Measurements from ENCODE around the gene VEGFD. TPM values are rescaled to one million over a fixed set of nuclear protein-coding genes. Genes with fewer than 3 reads are reported as not detected.

The VEGFD gene
- total RNA-seq, 1 experiment from 2014 or later: 0.14 TPM

DNA sequence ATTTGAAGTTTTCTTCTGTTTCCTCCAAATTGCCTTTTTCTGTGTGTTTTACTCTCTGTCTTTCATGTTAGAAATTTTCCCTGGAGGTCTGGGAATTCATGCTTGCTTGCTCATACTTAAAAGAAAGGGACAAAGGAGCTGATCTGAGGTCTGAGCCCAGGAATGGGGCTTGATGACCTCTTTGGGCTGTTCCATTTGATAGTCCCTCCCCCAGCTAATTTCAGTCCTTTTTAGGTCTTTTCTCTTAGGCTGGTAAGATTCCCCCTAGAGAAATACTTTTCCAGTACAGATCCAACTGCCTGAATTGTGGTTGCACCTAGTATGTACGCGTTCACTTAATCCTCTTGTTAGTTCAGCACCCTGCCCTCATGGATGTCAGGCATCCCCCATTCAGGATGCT, 43.3 kb downstream of the VEGFD start:
- Histone ChIP-seq H3K36me3 (no peaks in the 10 kb centered on the region), H3K27me3 (no peaks in the 10 kb centered on the region), H3K9me3 (replicated peaks) (no peaks in the 10 kb centered on the region), H3K4me1 (no peaks in the 10 kb centered on the region), H3K27ac (no peak overlapping the region), H3K4me3 (no peak overlapping the region)
- DNase-seq: no peak

DNA sequence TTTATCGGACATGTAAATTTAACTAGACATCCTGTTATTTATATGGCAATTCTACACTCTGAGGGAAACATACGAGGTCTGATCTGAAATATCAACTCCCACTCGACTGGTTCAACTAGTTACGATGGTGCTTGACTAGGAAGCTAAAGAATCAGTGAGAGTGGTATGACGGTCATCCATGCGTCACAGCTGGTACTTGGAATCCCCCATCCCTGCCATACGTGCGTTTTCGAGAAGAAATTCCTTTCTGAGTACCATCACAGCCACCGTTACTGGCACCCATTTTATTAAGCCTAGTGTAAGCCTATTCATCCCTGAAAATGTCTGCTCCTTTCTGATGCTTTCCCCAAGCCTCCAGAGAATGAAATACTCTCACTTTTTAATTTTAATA, 48.2 kb downstream of the VEGFD start:
- DNase-seq: peak; percentile 30 to 53
- Histone ChIP-seq H3K36me3 (peaks cover 9% of the 10 kb centered on the region; the same call in 1 of the 2 replicates), H3K4me3 (peak overlapping the region; percentile 97), H3K9me3 (replicated peaks) (no peaks in the 10 kb centered on the region), H3K27me3 (no peaks in the 10 kb centered on the region), H3K27ac (no peak overlapping the region; the same call in 1 of the 2 replicates), H3K4me1 (no peaks in the 10 kb centered on the region)

DNA sequence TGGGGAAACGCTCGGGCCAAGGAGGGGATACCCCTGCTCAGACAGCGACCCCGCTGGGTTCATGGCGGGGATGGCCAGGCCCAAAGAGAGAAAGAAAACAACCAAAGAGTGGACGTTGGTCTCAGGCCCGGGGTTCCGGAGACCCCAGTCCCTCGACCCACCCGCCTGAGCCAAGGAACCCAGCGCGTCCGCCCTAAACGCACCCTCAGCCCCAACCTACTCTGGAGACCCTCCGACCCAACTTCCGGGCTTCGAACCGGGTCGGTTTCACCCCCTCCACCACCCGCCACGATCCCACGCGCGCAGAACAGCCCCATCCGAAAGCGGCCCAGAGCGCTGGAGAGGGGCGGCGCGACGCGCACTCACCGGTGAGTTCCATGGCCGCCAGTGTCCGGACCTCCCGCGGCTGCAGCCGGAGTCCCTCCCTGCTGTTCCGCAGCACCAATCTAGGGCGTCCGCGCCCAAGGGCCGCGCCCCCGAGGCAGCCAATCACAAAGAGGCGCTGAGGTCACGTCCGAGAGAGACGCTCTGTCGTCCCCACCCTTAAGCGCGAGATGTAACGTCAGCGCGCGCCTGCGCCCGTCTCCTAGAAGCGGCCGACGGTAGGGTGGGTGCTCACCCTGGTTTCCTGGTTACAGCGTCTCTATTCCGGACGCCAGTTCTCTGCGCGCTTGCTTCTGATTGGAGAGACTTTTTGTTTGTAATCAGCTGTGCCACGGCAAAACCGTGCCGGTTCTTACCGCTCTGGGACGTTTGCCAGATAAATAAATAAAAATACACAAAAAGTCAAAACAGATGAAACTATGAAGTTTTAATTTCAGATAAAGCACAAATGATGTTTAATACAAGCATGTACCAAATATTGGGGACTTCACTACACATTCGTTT, 48.8 kb downstream of the VEGFD start, which contains the start of gene PIGA:
Gene PIGA (minus strand): TSS at position 389 of the 888 bp plus-strand sequence. CDS start 3,593 bp downstream, outside the sequence.
- peak; percentile 97 to 98 for DNase-seq
- Histone ChIP-seq H3K4me1 (no peaks in the 10 kb centered on the region), H3K27me3 (no peaks in the 10 kb centered on the region), H3K36me3 (peaks cover 13% of the 10 kb centered on the region; the same call in 1 of the 2 replicates), H3K4me3 (peak within 1 kb of the TSS; percentile 97), H3K9me3 (replicated peaks) (no peaks in the 10 kb centered on the region), H3K27ac (peak within 1 kb of the TSS; percentile 72)

DNA sequence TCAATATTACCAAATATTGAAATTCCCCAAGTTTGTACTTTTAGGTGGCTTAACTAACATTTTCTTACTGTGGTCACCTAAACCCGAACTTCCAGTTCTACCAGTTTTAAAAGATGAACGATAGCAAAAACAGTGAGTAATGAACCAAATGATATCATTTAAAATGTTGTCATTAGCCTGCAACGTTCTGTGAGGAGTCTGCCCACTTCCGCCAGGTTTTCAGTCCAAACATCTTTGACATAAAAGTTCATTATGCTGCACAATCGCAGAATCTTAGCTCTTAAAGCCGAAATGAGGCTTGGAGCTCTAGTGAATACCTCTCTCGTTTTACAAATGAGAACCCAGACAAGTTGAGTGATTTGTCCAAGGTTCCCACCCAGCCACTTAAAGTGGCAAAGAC, 49.7 kb downstream of the VEGFD start:
- no peaks in the 10 kb centered on the region for H3K9me3 ChIP-seq (replicated peaks)
- H3K27me3 ChIP-seq: no peaks in the 10 kb centered on the region
- H3K4me3 ChIP-seq: peak overlapping the region; percentile 97
- peaks cover 13% of the 10 kb centered on the region for H3K36me3 ChIP-seq
- peak overlapping the region; percentile 72 for H3K27ac ChIP-seq
- H3K4me1 ChIP-seq: no peaks in the 10 kb centered on the region
- DNase-seq: no peak

DNA sequence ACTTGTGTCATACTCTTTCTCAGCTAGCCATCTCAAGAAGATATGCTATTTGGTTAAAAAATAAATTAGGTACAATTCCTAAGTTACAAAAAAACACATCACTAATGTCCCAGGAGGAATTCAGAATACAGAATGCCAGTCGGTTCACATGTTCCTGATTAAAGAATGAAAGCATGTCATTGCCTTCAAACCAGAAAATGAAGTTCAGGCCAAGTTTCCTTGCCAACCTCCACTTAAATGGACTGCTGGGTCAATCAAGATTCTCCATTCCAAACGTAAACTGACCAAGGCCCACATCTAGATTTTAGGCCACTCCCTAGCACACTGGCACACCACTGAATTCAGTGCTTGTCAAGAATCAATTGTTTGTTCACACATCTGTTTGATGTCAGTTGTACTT, 55.4 kb downstream of the VEGFD start:
- DNase-seq: no peak
- peaks cover 38% of the 10 kb centered on the region for H3K36me3 ChIP-seq

DNA sequence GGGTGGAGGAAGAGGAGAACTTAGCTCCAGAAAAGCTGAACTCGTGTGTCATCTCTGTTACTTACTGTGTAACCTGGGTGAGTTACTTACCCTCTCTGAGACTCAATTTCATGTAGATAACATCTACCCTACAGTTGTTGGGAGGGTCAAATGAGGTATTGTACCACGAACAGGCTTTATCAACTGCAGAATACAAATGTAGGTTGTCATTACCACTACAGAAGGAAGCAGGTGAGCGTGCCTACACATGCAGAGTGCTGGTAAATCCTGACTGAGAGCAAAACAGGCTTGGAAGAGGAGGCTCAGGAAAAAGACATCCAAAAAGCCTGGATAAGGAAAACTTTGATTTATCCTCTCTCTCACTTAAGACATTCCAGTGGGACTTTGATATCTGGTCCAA, 56.1 kb downstream of the VEGFD start:
- peaks cover 43% of the 10 kb centered on the region for H3K36me3 ChIP-seq

More for the DNA sequence above, 55.4 kb downstream of the VEGFD start:
- no peaks in the 10 kb centered on the region for H3K4me1 ChIP-seq
- no peak overlapping the region for H3K27ac ChIP-seq
- no peaks in the 10 kb centered on the region for H3K9me3 ChIP-seq (replicated peaks)
- no peaks in the 10 kb centered on the region for H3K27me3 ChIP-seq
- no peak overlapping the region for H3K4me3 ChIP-seq

DNA sequence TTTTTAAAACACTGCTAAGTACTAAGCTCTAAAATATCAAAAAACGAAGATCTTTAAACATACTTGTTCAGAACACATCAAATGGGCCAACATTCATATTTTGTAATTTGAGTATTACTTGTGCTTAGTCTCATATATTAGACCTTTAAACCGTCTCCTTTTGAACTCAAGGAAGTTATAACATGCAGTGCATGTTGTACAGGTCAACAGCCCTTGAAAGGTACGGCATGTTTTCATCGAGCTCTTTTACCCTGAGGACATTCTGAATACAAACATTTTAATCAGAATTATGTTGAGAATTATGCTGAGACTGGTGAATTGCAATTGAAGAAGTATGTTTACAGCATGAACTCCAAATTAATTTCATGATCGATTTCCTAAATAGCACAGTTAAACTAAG, 61.7 kb downstream of the VEGFD start:
- no peaks in the 10 kb centered on the region for H3K4me1 ChIP-seq

More for the DNA sequence above, 56.1 kb downstream of the VEGFD start:
- Histone ChIP-seq H3K4me1 (no peaks in the 10 kb centered on the region), H3K4me3 (no peak overlapping the region), H3K27ac (no peak overlapping the region), H3K9me3 (replicated peaks) (no peaks in the 10 kb centered on the region), H3K27me3 (no peaks in the 10 kb centered on the region)
- DNase-seq: no peak

DNA sequence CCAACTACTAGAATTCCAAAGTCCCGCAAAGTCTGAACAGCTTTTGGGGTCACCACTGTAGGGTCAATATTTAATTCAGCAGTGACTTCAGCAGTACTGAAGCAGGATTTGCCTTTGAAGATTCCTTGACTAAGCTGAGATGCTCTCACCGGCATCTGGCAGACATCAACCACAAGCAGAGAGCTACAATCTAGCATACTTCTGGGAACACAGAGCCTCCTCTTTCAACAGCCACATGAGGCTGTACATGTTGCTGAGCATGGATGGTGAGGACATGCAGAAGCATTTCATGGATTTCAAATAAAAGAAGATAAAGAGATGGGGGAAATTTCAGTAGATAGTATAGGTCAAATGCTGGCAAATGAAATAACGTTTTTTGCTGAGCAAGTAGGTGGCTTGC, 62.1 kb downstream of the VEGFD start:
- no peak for DNase-seq
- no peaks in the 10 kb centered on the region for H3K27me3 ChIP-seq
- no peaks in the 10 kb centered on the region for H3K9me3 ChIP-seq (replicated peaks)
- H3K36me3 ChIP-seq: peaks cover 40% of the 10 kb centered on the region
- no peak overlapping the region for H3K27ac ChIP-seq
- H3K4me1 ChIP-seq: no peaks in the 10 kb centered on the region
- H3K4me3 ChIP-seq: no peak overlapping the region

More for the DNA sequence above, 61.7 kb downstream of the VEGFD start:
- Histone ChIP-seq H3K27me3 (no peaks in the 10 kb centered on the region), H3K36me3 (peaks cover 42% of the 10 kb centered on the region), H3K9me3 (replicated peaks) (no peaks in the 10 kb centered on the region), H3K4me3 (no peak overlapping the region), H3K27ac (no peak overlapping the region)
- DNase-seq: no peak

DNA sequence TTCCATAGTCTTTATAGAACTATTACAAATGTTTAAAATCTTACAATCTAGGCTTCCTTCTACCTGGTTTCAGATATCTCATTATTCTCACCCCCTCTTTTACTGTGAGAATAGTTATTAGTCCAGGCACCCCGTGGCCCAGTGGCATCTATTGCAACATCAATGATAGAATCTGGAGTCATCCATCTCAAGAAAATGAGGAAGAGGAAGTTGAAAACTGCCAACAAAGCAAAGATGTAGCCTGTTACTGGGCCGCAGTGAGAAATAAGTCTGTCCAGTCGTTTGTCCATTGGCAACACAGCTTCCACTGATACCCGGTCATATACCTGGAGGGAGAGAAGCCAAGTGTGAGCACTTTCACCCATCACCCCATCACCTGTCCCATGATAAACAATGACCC, 62.8 kb downstream of the VEGFD start:
- Histone ChIP-seq H3K36me3 (peaks cover 40% of the 10 kb centered on the region), H3K27ac (no peak overlapping the region), H3K4me1 (no peaks in the 10 kb centered on the region), H3K9me3 (replicated peaks) (no peaks in the 10 kb centered on the region), H3K4me3 (no peak overlapping the region), H3K27me3 (no peaks in the 10 kb centered on the region)
- no peak for DNase-seq

DNA sequence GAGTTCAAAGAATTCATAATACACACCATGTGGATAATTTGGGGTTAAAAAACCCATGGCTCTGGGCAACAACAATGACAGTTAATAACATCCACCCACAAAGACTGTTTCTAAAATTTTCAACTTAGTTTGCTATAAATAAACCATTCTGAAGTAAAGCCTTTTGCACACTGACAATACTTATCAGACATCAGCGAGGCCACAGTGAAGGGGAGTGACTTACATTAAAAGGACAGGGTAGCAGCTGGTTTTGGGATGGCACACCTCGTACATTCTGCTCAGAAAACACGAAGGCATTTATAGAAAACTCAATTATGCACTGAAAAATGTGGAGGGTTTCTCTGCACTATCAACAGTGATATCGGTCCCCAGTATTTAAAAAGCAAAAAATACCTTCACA, 63.9 kb downstream of the VEGFD start:
- no peaks in the 10 kb centered on the region for H3K4me1 ChIP-seq
- no peak for DNase-seq
- peaks cover 36% of the 10 kb centered on the region for H3K36me3 ChIP-seq
- H3K4me3 ChIP-seq: no peak overlapping the region
- H3K27me3 ChIP-seq: no peaks in the 10 kb centered on the region
- no peak overlapping the region for H3K27ac ChIP-seq
- no peaks in the 10 kb centered on the region for H3K9me3 ChIP-seq (replicated peaks)

DNA sequence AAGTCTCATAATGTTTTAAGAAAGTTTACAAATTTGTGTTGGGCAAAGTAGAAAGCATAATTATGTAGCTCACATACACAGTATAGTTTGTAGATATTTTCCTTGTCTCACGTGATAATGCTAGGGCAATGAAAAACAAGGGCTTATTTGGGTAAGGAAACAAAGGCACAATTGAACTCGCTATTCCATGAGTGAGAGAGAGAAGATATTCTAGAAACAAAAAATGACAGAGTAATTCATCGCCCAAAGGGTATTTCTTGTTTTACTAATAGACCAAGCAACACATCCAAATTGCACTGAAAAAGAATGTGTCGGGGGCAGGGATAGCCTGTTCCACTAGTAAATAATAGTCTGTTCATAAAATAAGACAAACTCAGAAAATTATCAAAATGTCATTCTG, 65.1 kb downstream of the VEGFD start:
- no peak for DNase-seq
- no peak overlapping the region for H3K4me3 ChIP-seq
- no peaks in the 10 kb centered on the region for H3K27me3 ChIP-seq
- no peaks in the 10 kb centered on the region for H3K9me3 ChIP-seq (replicated peaks)
- peaks cover 27% of the 10 kb centered on the region for H3K36me3 ChIP-seq
- H3K27ac ChIP-seq: no peak overlapping the region
- H3K4me1 ChIP-seq: no peaks in the 10 kb centered on the region

DNA sequence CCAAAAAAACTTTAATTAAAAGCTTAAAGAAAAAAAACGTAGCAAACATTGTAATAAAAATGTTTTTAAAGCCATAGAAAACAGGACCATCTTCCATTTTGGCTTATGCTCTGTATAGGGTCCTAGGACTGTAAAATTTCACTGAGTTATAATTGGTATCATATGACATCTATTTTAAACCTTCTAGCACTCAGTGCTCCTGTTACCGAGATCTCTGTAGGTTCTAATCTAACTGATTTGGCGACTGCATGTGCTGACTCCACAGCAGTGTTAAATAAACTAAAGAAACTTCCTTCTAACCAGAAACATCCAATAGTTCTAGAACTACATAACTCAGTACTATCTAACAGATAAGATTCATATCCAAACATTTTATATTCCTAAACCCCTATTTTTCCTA, 68.7 kb downstream of the VEGFD start, which contains the start of gene ASB11:
Gene ASB11 (minus strand): TSS at position 132 of the 400 bp plus-strand sequence. CDS start 35 bp downstream, at position 97.
- H3K9me3 ChIP-seq (replicated peaks): no peaks in the 10 kb centered on the region
- H3K27me3 ChIP-seq: no peaks in the 10 kb centered on the region
- H3K4me3 ChIP-seq: no peak within 1 kb of the TSS
- H3K36me3 ChIP-seq: peaks cover 4% of the 10 kb centered on the region
- no peak within 1 kb of the TSS for H3K27ac ChIP-seq
- no peak for DNase-seq
- H3K4me1 ChIP-seq: no peaks in the 10 kb centered on the region

DNA sequence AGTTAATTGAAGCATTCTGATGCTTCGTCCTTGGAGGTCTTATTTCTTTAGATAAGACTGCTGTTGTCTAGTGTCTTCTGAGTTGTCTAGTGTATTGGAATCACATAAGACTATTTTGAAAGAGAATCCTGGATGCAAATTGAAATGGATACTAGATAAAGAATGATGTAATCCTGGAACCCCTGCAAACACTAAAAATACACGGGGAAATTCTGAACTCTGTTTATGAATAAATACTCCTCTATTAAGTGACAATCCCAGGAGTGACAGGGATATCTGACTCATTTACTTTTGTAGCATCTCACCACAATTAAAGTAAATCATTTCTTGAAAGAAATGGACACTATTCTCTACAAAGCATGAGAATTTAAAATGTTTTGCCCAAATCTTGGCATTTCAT, 69.7 kb downstream of the VEGFD start:
- Histone ChIP-seq H3K4me1 (no peaks in the 10 kb centered on the region), H3K27ac (no peak overlapping the region), H3K27me3 (no peaks in the 10 kb centered on the region), H3K36me3 (peaks cover under 1% of the 10 kb centered on the region; the same call in 1 of the 2 replicates), H3K4me3 (no peak overlapping the region), H3K9me3 (replicated peaks) (no peaks in the 10 kb centered on the region)
- DNase-seq: no peak

DNA sequence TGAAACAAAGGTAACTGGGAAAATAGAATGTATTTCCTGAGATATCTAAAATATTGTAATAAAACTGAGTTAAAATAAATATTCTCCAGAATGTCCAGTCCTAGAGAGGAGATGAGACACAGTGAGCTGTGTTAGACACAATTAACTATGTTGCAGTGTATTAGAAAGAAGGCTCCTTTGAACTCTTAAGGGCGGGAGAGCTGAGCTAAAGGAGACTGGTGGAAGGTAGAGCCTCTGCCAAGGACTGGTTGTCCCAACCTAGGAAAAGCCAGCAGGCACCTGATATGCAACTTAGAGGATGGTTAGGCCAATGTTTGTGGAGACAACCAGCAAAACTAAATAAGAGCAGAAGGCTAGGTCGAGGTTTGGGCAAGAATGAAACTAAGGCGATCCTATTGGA, 73.1 kb downstream of the VEGFD start:
- DNase-seq: no peak
- H3K27ac ChIP-seq: no peak overlapping the region
- H3K4me1 ChIP-seq: no peaks in the 10 kb centered on the region
- H3K4me3 ChIP-seq: no peak overlapping the region
- no peaks in the 10 kb centered on the region for H3K9me3 ChIP-seq (replicated peaks)
- no peaks in the 10 kb centered on the region for H3K27me3 ChIP-seq
- no peaks in the 10 kb centered on the region for H3K36me3 ChIP-seq

DNA sequence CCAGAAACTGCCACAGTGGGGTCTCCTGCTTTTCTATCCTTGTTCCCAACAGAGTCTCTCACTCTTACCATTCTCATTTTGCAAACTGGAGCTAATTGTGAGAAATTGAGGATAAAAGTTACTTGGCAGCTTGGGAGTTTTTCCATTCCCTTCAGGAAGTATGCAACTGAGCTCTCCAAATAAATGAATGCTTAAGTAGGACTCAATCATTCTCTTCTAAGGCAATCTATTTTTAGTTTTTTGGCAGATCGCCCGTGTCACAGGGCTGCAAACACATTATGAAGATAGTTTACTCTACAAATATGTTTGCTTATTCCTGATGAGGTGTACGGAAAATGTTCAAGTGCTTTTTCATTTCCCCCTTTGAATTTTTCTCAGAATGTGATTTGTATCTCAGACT, 74.1 kb downstream of the VEGFD start:
- H3K36me3 ChIP-seq: no peaks in the 10 kb centered on the region
- no peaks in the 10 kb centered on the region for H3K9me3 ChIP-seq (replicated peaks)
- no peak overlapping the region for H3K27ac ChIP-seq
- peak in 1 of 2 experiments; percentile 33 for DNase-seq
- no peaks in the 10 kb centered on the region for H3K4me1 ChIP-seq
- H3K4me3 ChIP-seq: no peak overlapping the region
- H3K27me3 ChIP-seq: no peaks in the 10 kb centered on the region
